Measurements from ENCODE around the gene ARHGAP26.

The ARHGAP26 gene

GRCh38 chr5:143053780-143054179 lies 283.6 kb downstream of the ARHGAP26 start:
- no peak for TF ChIP-seq POLR2A (IDR thresholded peaks at IDR 0.05; ENCODE audit: low read depth, low read length)
- no peak for DNase-seq (ENCODE audit: insufficient read length, low spot score)

DNA sequence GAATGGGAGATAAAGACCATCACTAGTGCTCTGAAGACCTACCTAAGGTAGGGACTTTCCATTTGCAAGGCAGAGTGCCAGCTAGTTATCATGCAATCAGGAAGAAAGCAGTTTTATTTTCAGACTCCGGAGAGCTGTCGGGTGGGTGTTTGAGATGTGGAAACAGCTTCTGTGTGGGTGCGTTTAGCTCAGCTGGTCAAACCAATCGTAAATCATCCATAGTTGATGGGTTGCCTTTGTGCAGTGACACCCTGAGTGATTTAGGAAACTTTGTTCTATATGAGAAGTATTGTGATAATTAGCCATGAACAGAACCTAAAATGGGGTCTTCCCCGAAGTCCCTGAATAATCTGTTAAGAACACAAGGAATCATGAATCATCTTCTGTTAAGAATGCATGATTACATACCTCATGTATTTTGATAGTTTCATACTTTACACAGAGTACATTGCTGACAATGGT lies 284.3 kb downstream of the ARHGAP26 start:
- no peak for TF ChIP-seq POLR2A (IDR thresholded peaks at IDR 0.05; ENCODE audit: low read depth, low read length)
- FAIRE-seq (no peak), DNase-seq (ENCODE audit: insufficient read length, low spot score) (no peak)

More at GRCh38 chr5:143053780-143054179, 283.6 kb downstream of the ARHGAP26 start:
- no peak for FAIRE-seq

DNA sequence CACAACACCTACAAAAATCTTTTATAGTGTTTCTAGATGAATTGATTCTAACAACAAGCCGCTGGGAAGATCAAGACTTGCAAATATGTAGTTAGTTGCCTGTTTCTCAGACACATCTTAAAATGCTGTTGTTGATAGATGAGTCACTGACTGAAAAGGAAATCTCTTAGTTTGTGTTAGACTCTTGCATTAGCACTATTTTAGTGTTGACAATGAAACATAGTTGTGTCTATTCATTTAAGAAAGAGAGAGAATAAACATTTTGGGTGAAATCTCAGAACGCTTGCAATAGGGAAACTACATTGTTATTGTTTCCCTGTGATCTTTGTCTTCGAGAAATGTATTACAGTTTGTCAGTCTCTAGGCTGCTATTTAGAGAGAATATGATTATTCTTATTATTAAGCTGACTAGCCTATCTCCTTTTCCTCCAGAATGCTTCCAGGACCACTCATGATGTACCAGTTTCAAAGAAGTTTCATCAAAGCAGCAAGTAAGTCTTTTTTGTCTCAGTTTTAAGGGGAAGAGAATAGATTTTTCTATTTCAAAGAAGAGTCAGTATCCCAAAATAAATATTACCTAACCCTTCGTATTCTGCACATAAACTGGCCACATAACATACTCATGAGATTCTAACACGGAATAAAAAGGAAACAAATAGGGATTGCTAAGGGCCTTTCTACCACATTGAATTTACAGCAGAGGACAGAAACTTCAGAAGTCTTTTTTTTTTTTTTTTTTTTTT lies 285.6 kb downstream of the ARHGAP26 start:
- DNase-seq (ENCODE audit: insufficient read length, low spot score), result no peak
- no peak for FAIRE-seq
- TF ChIP-seq POLR2A (IDR thresholded peaks at IDR 0.05; ENCODE audit: low read depth, low read length), result no peak

- TF ChIP-seq POLR2A (IDR thresholded peaks at IDR 0.05; ENCODE audit: low read depth, low read length), result no peak
- FAIRE-seq (no peak), DNase-seq (ENCODE audit: insufficient read length, low spot score) (no peak)
Measured at GRCh38 chr5:143056339-143056704, 286.1 kb downstream of the ARHGAP26 start.

GRCh38 chr5:143056792-143057579 lies 286.8 kb downstream of the ARHGAP26 start:
- DNase-seq (ENCODE audit: insufficient read length, low spot score), result no peak
- no peak for FAIRE-seq
- no peak for TF ChIP-seq POLR2A (IDR thresholded peaks at IDR 0.05; ENCODE audit: low read depth, low read length)

DNA sequence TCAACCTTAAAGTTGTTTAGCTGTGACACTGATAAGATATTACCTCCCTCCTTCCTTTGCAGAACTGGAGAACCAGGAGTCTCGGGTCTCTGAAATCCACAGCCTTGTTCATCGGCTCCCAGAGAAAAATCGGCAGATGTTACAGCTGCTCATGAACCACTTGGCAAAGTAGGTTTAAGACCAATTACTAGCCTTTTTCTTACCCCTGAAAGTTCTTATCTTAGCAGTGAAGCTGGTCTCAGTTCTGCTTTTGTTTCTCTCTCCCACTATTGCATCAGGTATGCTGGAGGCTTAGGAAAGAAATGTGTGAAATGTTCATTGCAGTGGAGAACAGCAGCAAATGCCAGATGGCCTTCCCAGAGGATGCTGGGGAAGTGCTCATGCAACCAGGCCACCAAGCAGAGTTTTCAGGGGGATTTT lies 287.4 kb downstream of the ARHGAP26 start:
- no peak for DNase-seq (ENCODE audit: insufficient read length, low spot score)
- FAIRE-seq, result no peak
- TF ChIP-seq POLR2A (IDR thresholded peaks at IDR 0.05; ENCODE audit: low read depth, low read length), result no peak

DNA sequence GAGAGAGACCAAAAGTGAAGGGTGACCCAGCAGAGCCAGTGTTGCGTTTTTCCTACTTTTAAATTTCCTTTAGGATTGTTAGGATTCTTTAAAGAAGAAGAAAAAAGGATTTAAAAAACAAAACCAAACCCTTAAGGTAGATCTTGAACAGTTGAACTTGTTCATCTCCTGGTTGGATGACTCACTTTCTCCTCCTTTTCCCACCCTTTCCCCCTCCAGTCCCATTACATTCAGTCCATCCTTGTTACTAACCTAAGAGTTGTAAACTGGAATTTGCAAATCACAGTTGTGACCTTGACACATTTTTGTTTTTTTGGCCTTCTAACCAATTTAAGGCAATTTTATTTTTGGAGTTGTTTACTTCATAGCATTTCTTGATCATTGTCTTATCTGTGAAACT lies 289.2 kb downstream of the ARHGAP26 start:
- FAIRE-seq, result no peak
- TF ChIP-seq POLR2A (IDR thresholded peaks at IDR 0.05; ENCODE audit: low read depth, low read length), result no peak
- DNase-seq (ENCODE audit: insufficient read length, low spot score), result no peak

DNA sequence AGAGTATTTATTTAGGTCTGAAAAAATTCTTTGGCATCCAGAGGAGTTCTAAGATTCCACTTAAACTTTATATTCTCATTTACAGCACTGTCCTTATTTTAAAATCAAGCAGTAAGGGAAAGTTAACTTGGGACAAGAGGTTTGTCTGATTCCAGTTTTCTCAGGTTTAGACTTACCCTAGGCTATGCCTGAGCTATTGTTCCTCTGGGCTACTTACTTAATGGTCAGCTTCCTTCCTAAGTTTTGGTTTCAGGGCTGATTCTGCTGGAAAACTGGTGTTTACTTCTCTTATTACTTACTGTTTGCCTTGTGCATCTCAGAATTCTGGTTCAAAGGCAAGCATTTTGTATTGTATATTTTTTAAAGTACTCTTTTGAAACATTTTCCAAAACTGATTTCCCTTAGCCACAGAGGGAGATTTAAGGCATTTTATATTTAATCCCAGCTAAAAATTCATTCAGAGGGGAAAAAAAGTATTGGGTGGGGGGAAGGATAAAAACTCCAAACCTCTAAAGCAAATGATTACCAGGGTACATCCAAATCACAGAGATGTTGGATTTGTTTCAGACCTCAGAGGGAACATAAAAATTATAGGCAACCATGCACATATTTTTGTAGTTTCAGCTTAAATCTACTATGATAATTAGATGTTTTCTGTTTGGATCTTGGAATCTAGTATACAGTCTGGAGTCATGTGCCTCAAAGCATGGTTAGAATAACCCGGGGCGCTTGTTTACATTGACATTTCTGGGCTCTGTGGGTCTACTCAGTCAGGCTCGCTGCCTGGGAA lies 290.0 kb downstream of the ARHGAP26 start:
- TF ChIP-seq POLR2A (IDR thresholded peaks at IDR 0.05; ENCODE audit: low read depth, low read length), result no peak
- DNase-seq (ENCODE audit: insufficient read length, low spot score), result no peak
- peak; percentile 60 for FAIRE-seq

GRCh38 chr5:143061161-143061945 lies 291.2 kb downstream of the ARHGAP26 start:
- TF ChIP-seq POLR2A (IDR thresholded peaks at IDR 0.05; ENCODE audit: low read depth, low read length), result no peak
- peak; percentile 24 for DNase-seq (ENCODE audit: insufficient read length, low spot score)
- peak; percentile 33 for FAIRE-seq

DNA sequence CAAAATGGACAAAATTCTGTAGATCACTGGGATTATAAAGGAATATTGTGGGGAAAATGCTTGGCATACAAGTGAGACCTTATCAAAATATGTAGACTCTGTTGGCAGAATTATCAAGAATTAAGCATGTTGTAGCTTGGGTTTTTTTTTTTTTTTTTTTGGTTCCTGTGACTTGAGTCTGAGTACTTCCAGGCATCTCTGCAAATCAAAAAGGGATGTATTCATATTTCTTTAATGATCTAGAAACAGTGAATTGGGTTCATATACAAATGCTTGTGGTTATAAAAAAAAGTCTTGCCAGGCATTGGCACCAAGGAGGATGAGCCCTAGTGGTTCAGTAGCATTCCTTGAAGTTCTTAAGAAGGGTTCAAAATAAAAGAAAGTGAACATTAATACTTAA lies 292.2 kb downstream of the ARHGAP26 start:
- DNase-seq (ENCODE audit: insufficient read length, low spot score) (no peak), FAIRE-seq (no peak)
- no peak for TF ChIP-seq POLR2A (IDR thresholded peaks at IDR 0.05; ENCODE audit: low read depth, low read length)

DNA sequence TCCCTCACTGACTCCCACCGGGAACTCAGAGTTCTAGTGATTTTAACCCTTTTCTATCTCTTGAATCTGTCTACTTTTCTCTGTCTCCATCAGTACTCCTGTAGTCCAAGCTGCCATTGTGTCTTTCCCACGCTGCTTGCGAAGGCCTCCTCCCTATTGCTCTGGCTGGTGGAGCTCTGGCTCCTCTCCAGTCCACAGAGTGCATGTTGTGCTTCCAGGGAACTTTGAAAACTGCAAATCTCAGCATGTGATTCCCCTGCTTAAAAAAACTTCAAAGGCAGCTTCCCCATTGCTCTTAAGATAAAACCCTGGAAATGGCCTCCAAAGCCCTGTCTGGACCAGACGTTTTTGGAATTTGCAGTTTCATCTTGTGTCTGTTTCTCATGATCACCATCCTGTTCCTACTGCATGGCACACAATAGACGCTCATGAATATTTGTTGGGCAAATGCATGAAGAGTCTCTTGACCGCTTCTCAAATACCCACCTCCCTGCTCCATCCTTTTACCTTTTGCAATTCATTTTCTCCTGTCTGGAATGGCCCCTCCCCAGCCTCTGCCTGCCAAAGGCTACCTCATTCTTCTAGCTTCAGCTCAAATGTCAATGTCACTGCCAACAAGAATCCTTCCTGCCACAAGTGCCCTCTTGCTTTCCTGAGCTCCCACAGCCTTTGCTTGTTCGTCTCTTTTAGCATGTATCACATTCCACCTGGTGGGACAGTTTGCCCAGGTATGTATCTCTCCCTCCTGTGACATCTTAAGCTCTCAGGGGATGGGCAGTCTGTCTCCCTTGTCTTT lies 293.2 kb downstream of the ARHGAP26 start:
- DNase-seq (ENCODE audit: insufficient read length, low spot score) (no peak), FAIRE-seq (no peak)
- no peak for TF ChIP-seq POLR2A (IDR thresholded peaks at IDR 0.05; ENCODE audit: low read depth, low read length)

DNA sequence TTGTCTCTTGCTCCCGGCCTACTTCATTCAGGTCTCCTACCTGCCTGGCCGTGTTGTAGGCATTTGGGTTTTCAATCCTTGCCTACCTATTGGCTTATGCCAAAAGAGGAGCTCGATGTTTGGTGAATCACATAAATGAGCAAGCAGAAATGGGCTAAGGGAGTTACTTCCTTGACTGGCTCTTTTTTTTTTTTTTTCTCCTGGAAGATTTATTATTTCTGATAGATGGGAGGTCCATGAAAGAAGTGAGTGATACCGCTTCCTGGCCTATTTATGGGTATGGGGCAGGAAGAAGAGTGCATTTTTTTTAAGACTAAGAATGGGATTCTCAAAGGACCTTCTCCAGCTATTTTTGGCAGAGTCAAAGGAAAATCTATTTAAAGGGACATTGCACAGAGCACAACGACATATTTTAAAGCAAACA lies 294.1 kb downstream of the ARHGAP26 start:
- DNase-seq (ENCODE audit: insufficient read length, low spot score) (no peak), FAIRE-seq (no peak)
- TF ChIP-seq POLR2A (IDR thresholded peaks at IDR 0.05; ENCODE audit: low read depth, low read length), result no peak

DNA sequence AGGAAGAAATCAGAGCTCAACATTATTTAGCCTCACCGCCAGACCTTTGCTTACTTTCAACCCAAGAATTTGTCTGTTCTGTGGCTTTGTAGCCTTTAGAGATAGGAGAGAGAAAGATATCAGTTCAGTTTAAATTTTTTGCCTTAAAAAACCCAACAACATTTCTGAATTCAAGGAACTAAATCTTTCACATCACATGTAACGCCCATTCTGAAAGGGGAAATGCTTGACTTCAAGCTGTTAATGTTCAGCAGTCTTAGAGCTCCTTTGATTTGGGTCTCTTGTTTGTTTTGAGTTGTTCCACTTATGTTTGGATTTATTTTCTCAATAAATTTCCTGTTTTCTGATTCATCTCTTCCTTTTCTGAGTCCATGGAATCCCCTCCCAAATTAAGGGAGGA lies 294.5 kb downstream of the ARHGAP26 start:
- FAIRE-seq (no peak), DNase-seq (ENCODE audit: insufficient read length, low spot score) (no peak)

More for the DNA sequence above, 294.5 kb downstream of the ARHGAP26 start:
- TF ChIP-seq POLR2A (IDR thresholded peaks at IDR 0.05; ENCODE audit: low read depth, low read length), result no peak
